DND-41 (cell line): ENCODE results near the gene GOSR1.
"Not testable (repeated sequence)": the region's sequence is repeated elsewhere in the genome, so short reads cannot be mapped to it uniquely, and the experiment has no call there.

ENCODE experiments used
- ATAC-seq: fragments of 200-7000 bp; cut with Tn5 transposase; 3 replicates; pipeline ENCODE4 v1.9.1; 2021; ENCODE audit warnings: low read depth; ENCODE audit not compliant: insufficient read depth
- DNase-seq: peaks from one replicate; pipeline ENCODE4 v3.0.0-alpha.2; 2020
- H2AFZ ChIP-seq: 2 replicates; pipeline ENCODE4 v1.6.0; 2012; ENCODE audit warnings: low read depth, low read length
- H3K27ac ChIP-seq: 2 replicates; pipeline ENCODE4 v1.5.1; 2012; ENCODE audit warnings: low read length, inconsistent platforms
- H3K27me3 ChIP-seq: fragments of 200-600 bp; sonication (generic); 2 replicates; pipeline ENCODE4 v1.6.0; 2012; ENCODE audit warnings: low read length, mild to moderate bottlenecking, inconsistent platforms; ENCODE audit not compliant: insufficient read depth, poor library complexity
- H3K36me3 ChIP-seq: 2 replicates; pipeline ENCODE4 v1.5.1; 2012; ENCODE audit warnings: low read length, inconsistent platforms; ENCODE audit not compliant: insufficient read depth
- H3K4me1 ChIP-seq: 2 replicates; pipeline ENCODE4 v1.5.1; 2012; ENCODE audit warnings: mild to moderate bottlenecking, low read length; ENCODE audit not compliant: insufficient read depth
- H3K4me2 ChIP-seq: 2 replicates; pipeline ENCODE4 v1.6.0; 2012; ENCODE audit warnings: mild to moderate bottlenecking, moderate library complexity, low read length, inconsistent platforms; ENCODE audit not compliant: insufficient read depth
- H3K4me3 ChIP-seq, 2 experiments: fragments of 200-600 bp in 1 of 2; shearing (Covaris generic) in 1 of 2; 2 replicates each; pipeline ENCODE4 v1.5.1; 2012 to 2016; ENCODE audit warnings: inconsistent platforms in 2 of 2, low read length in 2 of 2, mild to moderate bottlenecking in 2 of 2, low read depth in 1 of 2, moderate library complexity in 1 of 2
- H3K79me2 ChIP-seq: 2 replicates; pipeline ENCODE4 v1.6.0; 2012; ENCODE audit warnings: low read length, inconsistent platforms; ENCODE audit not compliant: insufficient read depth
- H3K9ac ChIP-seq: 2 replicates; pipeline ENCODE4 v1.6.0; 2012; ENCODE audit warnings: low read depth, mild to moderate bottlenecking, inconsistent platforms, low read length, moderate library complexity
- H3K9me3 ChIP-seq: 2 replicates; pipeline ENCODE4 v1.5.1; 2012; ENCODE audit warnings: low read length, moderate library complexity, mild to moderate bottlenecking, inconsistent platforms; ENCODE audit not compliant: insufficient read depth, severe bottlenecking
- H4K20me1 ChIP-seq: 2 replicates; pipeline ENCODE4 v1.6.0; 2012; ENCODE audit warnings: low read length; ENCODE audit not compliant: insufficient read depth
- CTCF ChIP-seq: IDR thresholded peaks from 2 replicates; pipeline ENCODE4 v1.5.1; 2012; ENCODE audit warnings: borderline replicate concordance, low read length, moderate library complexity, mild to moderate bottlenecking; ENCODE audit not compliant: poor library complexity, severe bottlenecking; ENCODE audit errors: extremely low read depth
- EZH2 ChIP-seq: IDR thresholded peaks from 3 replicates; pipeline ENCODE4 v1.6.1; 2012; ENCODE audit warnings: borderline replicate concordance, low read depth, mild to moderate bottlenecking, moderate library complexity, low read length, inconsistent platforms; ENCODE audit not compliant: severe bottlenecking

The GOSR1 gene

GRCh38 chr17:30534938-30535921 lies 58.0 kb downstream of the GOSR1 start:
- no peaks in the 10 kb centered on the region for H3K36me3 ChIP-seq
- DNase-seq (no peak), ATAC-seq (no peak)
- no peaks in the 10 kb centered on the region for H3K9me3 ChIP-seq
- H3K4me1 ChIP-seq, result no peaks in the 10 kb centered on the region
- H2AFZ ChIP-seq, result no peak overlapping the region
- no peaks in the 10 kb centered on the region for H4K20me1 ChIP-seq
- no peak overlapping the region for H3K4me2 ChIP-seq
- no peak overlapping the region for H3K9ac ChIP-seq
- H3K4me3 ChIP-seq, result no peak overlapping the region
- TF ChIP-seq EZH2, result no peak
- no peak for TF ChIP-seq CTCF
- H3K27me3 ChIP-seq, result no peaks in the 10 kb centered on the region
- H3K79me2 ChIP-seq, result no peaks in the 10 kb centered on the region
- H3K27ac ChIP-seq, result no peak overlapping the region

- H3K4me3 ChIP-seq, H3K9ac ChIP-seq, ATAC-seq, H3K36me3 ChIP-seq, H3K4me1 ChIP-seq, H3K79me2 ChIP-seq, H3K9me3 ChIP-seq, H3K4me2 ChIP-seq, H3K27me3 ChIP-seq, H3K27ac ChIP-seq, DNase-seq, H2AFZ ChIP-seq, H4K20me1 ChIP-seq: not testable (repeated sequence)
Observed at GRCh38 chr17:30536846-30537245, 59.6 kb downstream of the GOSR1 start.

- H4K20me1 ChIP-seq, H3K27ac ChIP-seq, H3K4me2 ChIP-seq, H3K27me3 ChIP-seq, H3K9ac ChIP-seq, H3K9me3 ChIP-seq, DNase-seq, H3K36me3 ChIP-seq, H2AFZ ChIP-seq, H3K4me1 ChIP-seq, H3K79me2 ChIP-seq, H3K4me3 ChIP-seq, ATAC-seq: not testable (repeated sequence)
Observed at GRCh38 chr17:30537667-30538066, 60.5 kb downstream of the GOSR1 start.

GRCh38 chr17:30541802-30542201 lies 64.6 kb downstream of the GOSR1 start:
- H3K79me2 ChIP-seq, result no peaks in the 10 kb centered on the region
- no peaks in the 10 kb centered on the region for H3K9me3 ChIP-seq
- ATAC-seq (no peak), DNase-seq (no peak)
- no peaks in the 10 kb centered on the region for H3K4me1 ChIP-seq
- H4K20me1 ChIP-seq, result no peaks in the 10 kb centered on the region
- H3K27me3 ChIP-seq, result no peaks in the 10 kb centered on the region
- H3K27ac ChIP-seq, result no peak overlapping the region
- no peaks in the 10 kb centered on the region for H3K36me3 ChIP-seq
- TF ChIP-seq CTCF (no peak), EZH2 (no peak)
- H2AFZ ChIP-seq, result no peak overlapping the region
- no peak overlapping the region for H3K4me3 ChIP-seq
- H3K4me2 ChIP-seq, result no peak overlapping the region
- H3K9ac ChIP-seq, result no peak overlapping the region
